CD4-positive, alpha-beta T cell (primary cell): ENCODE measurements around the gene NHS. TPM values are rescaled to one million over a fixed set of nuclear protein-coding genes. Genes with fewer than 3 reads are reported as not detected.
A peak's percentile ranks its signal among the peaks of the same experiment; 100 is the strongest.

ENCODE experiments used
- ATAC-seq: fragments of 200-7000 bp; cut with Tn5 transposase; one replicate; pipeline ENCODE4 v1.10.0; 2022; ENCODE audit warnings: mild to moderate bottlenecking; ENCODE audit not compliant: poor library complexity
- CTCF ChIA-PET: fragments of 350-600 bp; sonication (Branson Sonifier 250); formaldehyde crosslinking; loops from one replicate; lab custom pipeline; 2021; ENCODE audit warnings: antibody characterized with exemption, inconsistent platforms; lab: Charles Lee
- POLR2A ChIA-PET: fragments of 350-600 bp; sonication (Branson Sonifier 250); formaldehyde crosslinking; loops from one replicate; lab custom pipeline; 2021; ENCODE audit warnings: antibody characterized with exemption, inconsistent platforms; lab: Charles Lee
- DNase-seq, 14 experiments: peaks; one replicate each; pipeline ENCODE4 v3.0.0-alpha.2; 2013 to 2020; ENCODE audit warnings: mixed read lengths in 2 of 14
- H3K27ac ChIP-seq, 2 donors: one replicate each; pipeline versions ENCODE4 v1.5.1 to v1.7.0; 2013; ENCODE audit warnings: low read length in 2 of 2, low read depth in 1 of 2, mild to moderate bottlenecking in 1 of 2
- H3K27me3 ChIP-seq, 2 experiments: 1 replicate in 1 of 2; 2 replicates in 1 of 2; pipeline versions ENCODE4 v1.6.1 to v1.7.0; 2013; ENCODE audit warnings: low read length in 2 of 2, control low read depth in 1 of 2, mild to moderate bottlenecking in 1 of 2, moderate library complexity in 1 of 2; ENCODE audit not compliant: insufficient read depth in 2 of 2, control insufficient read depth in 1 of 2
- H3K36me3 ChIP-seq: one replicate; pipeline ENCODE4 v1.6.1; 2013; ENCODE audit warnings: low read length, control low read depth; ENCODE audit not compliant: insufficient read depth
- H3K4me1 ChIP-seq: one replicate; pipeline ENCODE4 v1.6.1; 2013; ENCODE audit warnings: low read length, control low read depth; ENCODE audit not compliant: insufficient read depth
- H3K4me3 ChIP-seq: one replicate; pipeline ENCODE4 v1.5.1; 2013; ENCODE audit warnings: mild to moderate bottlenecking, low read length, moderate library complexity
- H3K9me3 ChIP-seq, 2 experiments: 1 replicate in 1 of 2; 2 replicates in 1 of 2; pipeline versions ENCODE4 v1.6.1 to v1.7.0; 2013; ENCODE audit warnings: low read length in 2 of 2, mild to moderate bottlenecking in 2 of 2, control low read depth in 1 of 2, moderate library complexity in 1 of 2; ENCODE audit not compliant: control insufficient read depth in 1 of 2, insufficient read depth in 1 of 2
- H3K27ac Mint-ChIP-seq: one replicate; pipeline ENCODE4 v1.8.0; 2020; ENCODE audit warnings: mixed read lengths
- H3K27me3 Mint-ChIP-seq: one replicate; pipeline ENCODE4 v1.8.0; 2021; ENCODE audit warnings: mixed read lengths
- H3K36me3 Mint-ChIP-seq: one replicate; pipeline ENCODE4 v1.8.0; 2021; ENCODE audit warnings: low read depth, mixed read lengths
- H3K4me1 Mint-ChIP-seq: one replicate; pipeline ENCODE4 v1.8.0; 2021; ENCODE audit warnings: low read depth, mixed read lengths
- H3K4me3 Mint-ChIP-seq: one replicate; pipeline ENCODE4 v1.8.0; 2020; ENCODE audit warnings: mild to moderate bottlenecking, mixed read lengths
- H3K9me3 Mint-ChIP-seq: one replicate; pipeline ENCODE4 v1.8.0; 2020; ENCODE audit warnings: mixed read lengths
- CTCF ChIP-seq: fragments of 200-600 bp; IDR thresholded peaks from one replicate; pipeline ENCODE4 v1.8.0; 2022; ENCODE audit warnings: antibody characterized with exemption, mild to moderate bottlenecking
- intact Hi-C, 2 experiments: fragments of 100-400 bp; cut with DNase I in 1 of 2; cut with micrococcal nuclease in 1 of 2; formaldehyde crosslinking; loops; one replicate each; pipeline versions ENCODE4 v1.15.1 to v1.9.0; 2023 to 2025; cut with DNase I, micrococcal nuclease
- total RNA-seq, 174 experiments: library from RNA in 2 of 174; stranded (reverse) in 2 of 174; gene quantifications; one replicate each; pipeline ENCODE4 v1.2.3 and lab custom pipeline; 2021 to 2026

The NHS gene
- total RNA-seq, 2 experiments from 2014 or later, result 0.36 to 0.53 TPM

GRCh38 chrX:17687648-17688047 lies 312.6 kb downstream of the NHS start:
- no peaks in the 10 kb centered on the region for H3K9me3 ChIP-seq
- Mint-ChIP-seq H3K27me3 (no peaks in the 10 kb centered on the region), H3K4me3 (no peak overlapping the region), H3K27ac (no peak overlapping the region), H3K9me3 (no peaks in the 10 kb centered on the region), H3K36me3 (no peaks in the 10 kb centered on the region), H3K4me1 (peaks cover 10% of the 10 kb centered on the region)
- intact Hi-C loops, result no loop called here
- no peak for ATAC-seq
- no peak for TF ChIP-seq CTCF
- H3K27ac ChIP-seq, result no peak overlapping the region
- H3K36me3 ChIP-seq, result no peaks in the 10 kb centered on the region
- no peak for DNase-seq
- no peaks in the 10 kb centered on the region for H3K27me3 ChIP-seq
- ChIA-PET POLR2A (no interaction called here), CTCF (no interaction called here)
- H3K4me1 ChIP-seq, result no peaks in the 10 kb centered on the region
- no peak overlapping the region for H3K4me3 ChIP-seq

- H3K36me3 ChIP-seq, result no peaks in the 10 kb centered on the region
- H3K27ac Mint-ChIP-seq, result no peak overlapping the region
- no peak overlapping the region for H3K4me3 Mint-ChIP-seq
- H3K4me1 ChIP-seq, result no peaks in the 10 kb centered on the region
- H3K4me3 ChIP-seq, result no peak overlapping the region
- H3K9me3 ChIP-seq, result no peaks in the 10 kb centered on the region
- no peaks in the 10 kb centered on the region for H3K27me3 Mint-ChIP-seq
- no peaks in the 10 kb centered on the region for H3K9me3 Mint-ChIP-seq
- peak; percentile 73 for ATAC-seq
- H3K27me3 ChIP-seq, result no peaks in the 10 kb centered on the region
- peaks cover 5% of the 10 kb centered on the region for H3K4me1 Mint-ChIP-seq
- CTCF ChIA-PET, result interaction anchor here (1.2 kb wide), 1 partner anchor 447 kb away, joined by 3 read pairs; no protein-coding TSS in a partner anchor
- DNase-seq, result peak in 9 of 14 experiments; percentile 0 to 65 (median 22)
- H3K36me3 Mint-ChIP-seq, result no peaks in the 10 kb centered on the region
- POLR2A ChIA-PET, result no interaction called here
- no peak overlapping the region for H3K27ac ChIP-seq
- peak; percentile 38 for TF ChIP-seq CTCF
- intact Hi-C loops, result loop anchor here in 1 of 2 experiments (2.0 to 5.0 kb wide), 2 partner anchors 153 to 447 kb away; no protein-coding TSS in a partner anchor
Observed at GRCh38 chrX:17689971-17690409, 315.0 kb downstream of the NHS start.

GRCh38 chrX:17692709-17693346 lies 317.8 kb downstream of the NHS start:
- no peaks in the 10 kb centered on the region for H3K27me3 Mint-ChIP-seq
- no peaks in the 10 kb centered on the region for H3K36me3 Mint-ChIP-seq
- Histone ChIP-seq H3K4me3 (no peak overlapping the region), H3K9me3 (no peaks in the 10 kb centered on the region), H3K36me3 (no peaks in the 10 kb centered on the region), H3K27me3 (no peaks in the 10 kb centered on the region), H3K27ac (no peak overlapping the region), H3K4me1 (no peaks in the 10 kb centered on the region)
- peaks cover 5% of the 10 kb centered on the region for H3K4me1 Mint-ChIP-seq
- H3K4me3 Mint-ChIP-seq, result no peak overlapping the region
- DNase-seq (no peak), ATAC-seq (no peak)
- CTCF ChIA-PET, result no interaction called here
- no peak for TF ChIP-seq CTCF
- no peaks in the 10 kb centered on the region for H3K9me3 Mint-ChIP-seq
- POLR2A ChIA-PET, result no interaction called here
- no peak overlapping the region for H3K27ac Mint-ChIP-seq
- intact Hi-C loops, result loop anchor here in 1 of 2 experiments (5.0 kb wide), 1 partner anchor 156 kb away; no protein-coding TSS in a partner anchor
